GM13977 (cell line): ENCODE data around the gene CNTD1.

Source experiments
- DNase-seq: peaks from one replicate; pipeline ENCODE4 v3.0.0; 2012; ENCODE audit warnings: low spot score
- CTCF ChIP-seq: IDR thresholded peaks from 2 replicates; pipeline ENCODE4 v1.5.1; 2012; ENCODE audit warnings: mild to moderate bottlenecking, control low read depth; ENCODE audit not compliant: insufficient read depth; ENCODE audit errors: extremely low read depth, missing control alignments
- in situ Hi-C: fragments of 300-500 bp; cut with MboI; formaldehyde crosslinking; loops from one replicate; pipeline ENCODE4 v1.12.0; 2022; ENCODE audit warnings: low sequenced_read_pairs, low pct_unique_long_range_greater_than_20kb, mixed read lengths, inconsistent platforms; ENCODE audit not compliant: unreplicated experiment

The CNTD1 gene

DNA sequence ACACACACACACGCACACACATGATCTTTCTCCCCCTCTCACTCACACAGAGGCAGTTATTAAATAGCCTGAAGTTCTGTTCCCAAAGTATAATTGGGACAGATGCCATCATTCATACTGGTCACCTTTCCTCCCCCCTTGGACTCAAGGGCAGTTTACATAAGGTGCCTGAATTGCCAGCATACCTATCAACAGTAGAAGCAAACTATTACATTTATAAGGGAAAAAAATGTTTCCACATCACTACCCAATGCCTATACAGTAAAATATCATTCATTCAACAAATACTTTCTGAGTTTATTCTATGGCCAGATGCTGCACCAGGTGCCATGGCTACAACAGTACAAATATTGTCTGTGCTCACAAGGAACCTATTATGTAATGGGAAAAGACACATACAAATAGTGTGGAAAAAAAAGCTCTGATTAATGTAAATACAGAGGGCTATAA is 6.3 kb downstream of the CNTD1 start:
- in situ Hi-C loops, result no loop called here
- DNase-seq, result no peak
- TF ChIP-seq CTCF, result no peak

- TF ChIP-seq CTCF, result no peak
- no peak for DNase-seq
Observed at GRCh38 chr17:42806249-42806648, 7.6 kb downstream of the CNTD1 start.

GRCh38 chr17:42809250-42809649 is 10.6 kb downstream of the CNTD1 start:
- in situ Hi-C loops, result no loop called here
- TF ChIP-seq CTCF, result no peak
- DNase-seq, result no peak

More at GRCh38 chr17:42806249-42806648, 7.6 kb downstream of the CNTD1 start:
- in situ Hi-C loops, result no loop called here

DNA sequence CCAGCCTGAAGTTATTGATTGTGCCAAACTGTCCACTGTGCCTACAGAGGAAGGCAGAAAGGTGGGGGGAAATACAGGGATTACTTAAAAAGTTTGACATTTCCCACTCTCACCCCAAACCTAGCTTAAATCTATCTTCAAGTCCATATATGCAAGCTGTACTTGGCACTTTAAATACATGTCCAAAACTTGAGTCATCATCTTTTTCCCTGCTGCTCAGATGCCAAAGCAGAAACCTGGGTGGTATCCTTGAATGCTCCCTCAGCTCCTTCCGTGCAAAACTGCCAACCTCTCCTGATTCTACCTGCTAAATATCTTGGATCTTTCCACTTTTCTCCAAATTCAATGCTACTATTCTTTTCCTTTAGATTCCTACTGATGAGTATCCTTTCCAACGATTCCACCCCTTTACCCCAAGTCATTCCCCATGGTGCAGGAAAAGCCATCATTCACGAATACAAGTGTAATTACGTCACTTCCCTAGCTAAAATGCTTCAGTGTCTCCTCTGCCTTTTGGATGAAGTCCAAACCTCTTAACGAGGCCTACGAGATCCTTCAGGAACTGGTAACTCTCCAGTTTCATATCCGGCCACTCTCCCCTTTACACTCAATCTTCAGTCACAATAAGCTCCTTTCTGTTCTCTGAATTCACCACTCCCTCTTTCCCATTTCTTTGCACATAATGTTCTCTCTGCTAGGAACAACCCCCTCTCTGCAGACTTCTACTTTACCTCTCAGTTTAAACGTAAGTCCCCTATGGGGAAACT is 16.2 kb downstream of the CNTD1 start:
- TF ChIP-seq CTCF, result no peak
- DNase-seq, result no peak
- in situ Hi-C loops, result no loop called here

DNA sequence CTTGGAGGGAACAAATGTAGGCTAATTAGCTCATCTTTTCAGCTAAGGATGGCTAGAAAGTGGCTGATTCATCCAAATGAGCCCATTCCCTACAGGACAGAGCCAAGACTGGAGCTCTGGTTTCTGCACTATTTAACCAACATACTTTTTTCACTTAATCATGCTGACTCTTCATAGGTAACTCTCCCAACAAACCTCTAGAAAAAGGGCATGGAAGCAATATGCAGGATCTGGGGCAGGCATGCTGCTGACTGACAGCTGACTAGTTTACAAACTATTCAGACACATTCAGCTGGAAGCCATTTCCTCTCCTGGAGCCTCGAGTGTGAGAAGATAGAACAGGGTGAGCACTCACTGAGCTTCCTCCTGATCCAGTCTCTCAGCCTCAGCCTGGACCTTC is 19.2 kb downstream of the CNTD1 start:
- DNase-seq, result no peak
- TF ChIP-seq CTCF, result no peak
- in situ Hi-C loops, result no loop called here

- TF ChIP-seq CTCF, result no peak
- DNase-seq, result no peak
- in situ Hi-C loops, result no loop called here
Observed at GRCh38 chr17:42818379-42818778, 19.7 kb downstream of the CNTD1 start.
